IMR-90 (cell line): ENCODE measurements around the gene ITSN1.
A peak's percentile ranks its signal among the peaks of the same experiment; 100 is the strongest.

Experiments
- BHLHE40 ChIP-seq: fragments of 150-350 bp; IDR thresholded peaks from 2 replicates; pipeline ENCODE4 v1.6.1; 2016; ENCODE audit warnings: mild to moderate bottlenecking, low read depth, low read length
- CEBPB ChIP-seq: IDR thresholded peaks from 2 replicates; pipeline ENCODE4 v1.6.1; 2012; ENCODE audit warnings: low read depth, low read length, improper control_type of control experiment
- CHD1 ChIP-seq: IDR thresholded peaks from 2 replicates; pipeline ENCODE4 v1.6.1; 2012; ENCODE audit warnings: low read depth, low read length, improper control_type of control experiment
- FOS ChIP-seq: fragments of 150-350 bp; IDR thresholded peaks from 2 replicates; pipeline ENCODE4 v1.6.1; 2016; ENCODE audit warnings: low read depth, low read length
- MAZ ChIP-seq: IDR thresholded peaks from 2 replicates; pipeline ENCODE4 v1.6.1; 2012; ENCODE audit warnings: low read depth, mild to moderate bottlenecking, low read length, improper control_type of control experiment, moderate library complexity, borderline replicate concordance
- MXI1 ChIP-seq: IDR thresholded peaks from 2 replicates; pipeline ENCODE4 v1.6.1; 2012; ENCODE audit warnings: low read depth, mild to moderate bottlenecking, low read length, moderate library complexity, borderline replicate concordance
- POLR2A ChIP-seq: IDR thresholded peaks from 2 replicates; pipeline ENCODE4 v1.6.1; 2012; ENCODE audit warnings: mild to moderate bottlenecking, low read depth, low read length
- RAD21 ChIP-seq: IDR thresholded peaks from 2 replicates; pipeline ENCODE4 v1.6.1; 2012; ENCODE audit warnings: low read length, improper control_type of control experiment
- RCOR1 ChIP-seq: IDR thresholded peaks from 2 replicates; pipeline ENCODE4 v1.6.1; 2012; ENCODE audit warnings: mild to moderate bottlenecking, low read length, improper control_type of control experiment; ENCODE audit not compliant: insufficient replicate concordance
- RFX5 ChIP-seq: IDR thresholded peaks from 2 replicates; pipeline ENCODE4 v1.8.0; 2012; ENCODE audit warnings: low read depth, mild to moderate bottlenecking, low read length, moderate library complexity
- TF ChIP-seq, protein P1 (sequence below): fragments of 150-350 bp; IDR thresholded peaks from 2 replicates; pipeline ENCODE4 v1.6.1; 2017; ENCODE audit warnings: mild to moderate bottlenecking, antibody characterized with exemption, low read length, low read depth
- TF ChIP-seq, protein P2 (sequence below): conservative IDR thresholded peaks from 2 replicates; pipeline ENCODE4 v1.5.1; 2012; ENCODE audit warnings: mild to moderate bottlenecking, low read depth, low read length, improper control_type of control experiment
- TF ChIP-seq, protein P3 (sequence below): fragments of 150-350 bp; IDR thresholded peaks from 2 replicates; pipeline ENCODE4 v1.6.1; 2016; ENCODE audit warnings: low read depth, mild to moderate bottlenecking, low read length, moderate library complexity, borderline replicate concordance

DNA sequence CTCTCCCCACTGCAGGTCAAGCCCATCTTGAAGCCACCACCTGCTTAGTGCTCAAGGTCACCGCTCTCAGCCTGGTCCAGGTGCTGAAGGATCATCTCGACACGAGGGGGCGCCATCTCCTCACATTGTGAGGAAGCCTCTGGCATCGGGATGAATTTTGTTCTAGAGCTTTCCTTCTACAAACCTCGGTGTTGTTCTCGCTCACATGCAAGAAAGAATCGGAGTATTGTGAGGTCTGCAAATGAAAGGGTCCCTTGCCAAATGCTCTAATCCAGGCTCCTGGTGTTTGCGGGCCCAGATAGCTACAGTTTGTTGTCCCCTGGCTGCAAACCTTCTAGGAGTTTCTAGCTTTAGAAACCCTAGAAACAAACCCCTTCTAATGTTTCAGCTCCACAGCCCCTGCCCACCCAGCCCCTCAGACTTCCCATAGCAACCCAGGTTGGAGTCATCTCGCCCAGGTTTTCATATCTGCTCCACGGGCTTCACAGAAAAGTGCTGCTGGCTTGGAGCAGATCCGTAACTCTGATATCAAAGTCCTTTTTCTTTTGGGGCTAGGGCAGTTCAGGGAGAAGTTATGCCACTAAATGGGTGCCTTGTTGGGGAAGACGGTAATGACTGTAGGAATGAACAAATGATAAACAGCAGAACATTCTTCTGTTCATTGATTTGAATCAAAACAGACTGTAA is 281.9 kb downstream of the ITSN1 start:
- peak; percentile 100 for TF ChIP-seq RAD21
- TF ChIP-seq, protein P1, sequence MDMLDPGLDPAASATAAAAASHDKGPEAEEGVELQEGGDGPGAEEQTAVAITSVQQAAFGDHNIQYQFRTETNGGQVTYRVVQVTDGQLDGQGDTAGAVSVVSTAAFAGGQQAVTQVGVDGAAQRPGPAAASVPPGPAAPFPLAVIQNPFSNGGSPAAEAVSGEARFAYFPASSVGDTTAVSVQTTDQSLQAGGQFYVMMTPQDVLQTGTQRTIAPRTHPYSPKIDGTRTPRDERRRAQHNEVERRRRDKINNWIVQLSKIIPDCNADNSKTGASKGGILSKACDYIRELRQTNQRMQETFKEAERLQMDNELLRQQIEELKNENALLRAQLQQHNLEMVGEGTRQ = no peak
- TF ChIP-seq, protein P2, sequence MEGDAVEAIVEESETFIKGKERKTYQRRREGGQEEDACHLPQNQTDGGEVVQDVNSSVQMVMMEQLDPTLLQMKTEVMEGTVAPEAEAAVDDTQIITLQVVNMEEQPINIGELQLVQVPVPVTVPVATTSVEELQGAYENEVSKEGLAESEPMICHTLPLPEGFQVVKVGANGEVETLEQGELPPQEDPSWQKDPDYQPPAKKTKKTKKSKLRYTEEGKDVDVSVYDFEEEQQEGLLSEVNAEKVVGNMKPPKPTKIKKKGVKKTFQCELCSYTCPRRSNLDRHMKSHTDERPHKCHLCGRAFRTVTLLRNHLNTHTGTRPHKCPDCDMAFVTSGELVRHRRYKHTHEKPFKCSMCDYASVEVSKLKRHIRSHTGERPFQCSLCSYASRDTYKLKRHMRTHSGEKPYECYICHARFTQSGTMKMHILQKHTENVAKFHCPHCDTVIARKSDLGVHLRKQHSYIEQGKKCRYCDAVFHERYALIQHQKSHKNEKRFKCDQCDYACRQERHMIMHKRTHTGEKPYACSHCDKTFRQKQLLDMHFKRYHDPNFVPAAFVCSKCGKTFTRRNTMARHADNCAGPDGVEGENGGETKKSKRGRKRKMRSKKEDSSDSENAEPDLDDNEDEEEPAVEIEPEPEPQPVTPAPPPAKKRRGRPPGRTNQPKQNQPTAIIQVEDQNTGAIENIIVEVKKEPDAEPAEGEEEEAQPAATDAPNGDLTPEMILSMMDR = peak; percentile 96
- TF ChIP-seq POLR2A = peak; percentile 38; the same call in 1 of the 2 replicates
- TF ChIP-seq RCOR1 = no peak
- TF ChIP-seq CEBPB = no peak
- no peak for TF ChIP-seq BHLHE40
- TF ChIP-seq MAZ = no peak
- TF ChIP-seq MXI1 = no peak
- TF ChIP-seq, protein P3, sequence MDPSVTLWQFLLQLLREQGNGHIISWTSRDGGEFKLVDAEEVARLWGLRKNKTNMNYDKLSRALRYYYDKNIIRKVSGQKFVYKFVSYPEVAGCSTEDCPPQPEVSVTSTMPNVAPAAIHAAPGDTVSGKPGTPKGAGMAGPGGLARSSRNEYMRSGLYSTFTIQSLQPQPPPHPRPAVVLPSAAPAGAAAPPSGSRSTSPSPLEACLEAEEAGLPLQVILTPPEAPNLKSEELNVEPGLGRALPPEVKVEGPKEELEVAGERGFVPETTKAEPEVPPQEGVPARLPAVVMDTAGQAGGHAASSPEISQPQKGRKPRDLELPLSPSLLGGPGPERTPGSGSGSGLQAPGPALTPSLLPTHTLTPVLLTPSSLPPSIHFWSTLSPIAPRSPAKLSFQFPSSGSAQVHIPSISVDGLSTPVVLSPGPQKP = no peak
- TF ChIP-seq RFX5 = no peak
- TF ChIP-seq FOS = no peak
- TF ChIP-seq CHD1 = no peak
